WI38 (cell line): Measurements from ENCODE around the gene TIMM10.

Experiments
- H3K4me3 ChIP-seq: 2 replicates; pipeline ENCODE4 v1.5.1; 2011; ENCODE audit warnings: low read depth, mild to moderate bottlenecking, control low read depth, low read length
- TF ChIP-seq, protein P1 (sequence below): IDR thresholded peaks from 2 replicates; pipeline ENCODE4 v1.5.1; 2012; ENCODE audit warnings: low read depth, mild to moderate bottlenecking, control low read depth, low read length

TIMM10 gene

GRCh38 chr11:57490456-57491248 is 39.9 kb downstream of the TIMM10 start:
- no peak overlapping the region for H3K4me3 ChIP-seq
- TF ChIP-seq, protein P1, sequence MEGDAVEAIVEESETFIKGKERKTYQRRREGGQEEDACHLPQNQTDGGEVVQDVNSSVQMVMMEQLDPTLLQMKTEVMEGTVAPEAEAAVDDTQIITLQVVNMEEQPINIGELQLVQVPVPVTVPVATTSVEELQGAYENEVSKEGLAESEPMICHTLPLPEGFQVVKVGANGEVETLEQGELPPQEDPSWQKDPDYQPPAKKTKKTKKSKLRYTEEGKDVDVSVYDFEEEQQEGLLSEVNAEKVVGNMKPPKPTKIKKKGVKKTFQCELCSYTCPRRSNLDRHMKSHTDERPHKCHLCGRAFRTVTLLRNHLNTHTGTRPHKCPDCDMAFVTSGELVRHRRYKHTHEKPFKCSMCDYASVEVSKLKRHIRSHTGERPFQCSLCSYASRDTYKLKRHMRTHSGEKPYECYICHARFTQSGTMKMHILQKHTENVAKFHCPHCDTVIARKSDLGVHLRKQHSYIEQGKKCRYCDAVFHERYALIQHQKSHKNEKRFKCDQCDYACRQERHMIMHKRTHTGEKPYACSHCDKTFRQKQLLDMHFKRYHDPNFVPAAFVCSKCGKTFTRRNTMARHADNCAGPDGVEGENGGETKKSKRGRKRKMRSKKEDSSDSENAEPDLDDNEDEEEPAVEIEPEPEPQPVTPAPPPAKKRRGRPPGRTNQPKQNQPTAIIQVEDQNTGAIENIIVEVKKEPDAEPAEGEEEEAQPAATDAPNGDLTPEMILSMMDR = no peak

DNA sequence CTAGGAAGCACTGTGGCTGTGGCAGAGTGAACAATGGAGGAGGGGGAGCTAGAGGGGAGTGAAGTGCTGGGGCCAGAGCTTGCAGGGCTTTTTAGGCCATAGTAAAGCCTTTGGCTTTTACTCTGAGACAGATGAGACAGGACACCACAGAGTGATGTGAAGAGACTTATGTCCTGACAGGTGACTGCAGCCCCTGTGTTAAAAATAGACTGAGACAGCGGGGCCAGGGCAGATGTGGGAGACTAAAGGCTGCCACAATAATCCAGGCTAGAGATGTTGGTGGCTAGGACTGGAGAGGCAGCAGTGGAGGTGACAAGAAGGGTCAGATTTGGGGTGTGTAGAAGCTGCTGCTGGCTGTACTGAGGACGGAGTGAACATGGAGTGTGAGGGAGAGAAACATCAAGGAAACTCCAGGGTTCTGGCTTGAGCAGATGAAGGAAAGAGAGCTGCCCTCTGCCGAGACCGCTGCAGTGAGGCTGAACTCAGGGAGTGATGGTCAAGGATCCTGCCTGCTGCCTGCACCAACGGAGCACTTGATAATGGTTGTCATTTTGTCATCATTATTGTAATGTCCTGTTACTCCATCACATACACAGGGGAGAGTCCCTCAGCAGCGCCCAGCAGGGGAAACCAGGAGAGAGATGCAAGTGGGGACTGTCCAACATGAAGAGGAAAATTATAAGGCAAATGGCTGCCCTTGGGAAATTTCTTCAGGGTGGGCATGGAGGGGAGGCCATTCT is 42.5 kb downstream of the TIMM10 start:
- TF ChIP-seq, protein P1 = no peak
- H3K4me3 ChIP-seq = no peak overlapping the region

DNA sequence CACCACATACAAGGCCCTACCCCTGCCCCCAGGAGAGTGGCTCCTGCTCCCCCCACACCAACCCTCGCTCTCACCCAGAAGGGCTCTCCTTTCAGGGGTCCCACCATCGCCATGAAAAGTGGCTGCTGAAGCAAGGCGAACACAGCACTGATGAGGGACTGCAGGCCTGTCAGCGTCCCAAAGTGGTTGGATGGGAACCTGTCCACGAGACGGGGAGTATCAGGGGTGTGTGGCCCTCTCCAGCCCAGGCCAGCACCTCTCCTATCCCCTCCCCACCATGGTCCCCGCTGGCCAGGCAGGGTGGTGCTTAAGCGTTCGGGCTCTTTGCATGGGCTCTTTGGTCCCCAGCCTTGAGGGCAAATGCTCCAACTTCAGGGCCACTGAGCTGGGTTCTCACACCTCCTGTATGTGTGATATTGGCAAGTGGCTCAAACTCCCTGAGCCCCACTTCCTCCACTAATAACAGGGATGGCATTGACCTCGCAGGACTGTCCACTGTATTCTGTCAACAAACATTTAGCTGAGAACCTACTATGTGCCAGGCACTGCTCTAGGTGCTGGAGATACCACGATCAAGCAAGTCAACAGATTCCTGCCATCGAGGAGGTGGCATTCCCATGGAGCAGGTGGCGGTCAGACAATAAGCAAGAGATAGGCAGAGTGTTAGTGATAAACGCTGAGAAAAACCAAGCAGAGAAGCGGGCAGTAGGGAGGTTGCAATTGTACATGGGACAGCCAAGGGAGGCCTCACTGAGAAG is 43.4 kb downstream of the TIMM10 start:
- TF ChIP-seq, protein P1 = no peak
- no peak overlapping the region for H3K4me3 ChIP-seq

DNA sequence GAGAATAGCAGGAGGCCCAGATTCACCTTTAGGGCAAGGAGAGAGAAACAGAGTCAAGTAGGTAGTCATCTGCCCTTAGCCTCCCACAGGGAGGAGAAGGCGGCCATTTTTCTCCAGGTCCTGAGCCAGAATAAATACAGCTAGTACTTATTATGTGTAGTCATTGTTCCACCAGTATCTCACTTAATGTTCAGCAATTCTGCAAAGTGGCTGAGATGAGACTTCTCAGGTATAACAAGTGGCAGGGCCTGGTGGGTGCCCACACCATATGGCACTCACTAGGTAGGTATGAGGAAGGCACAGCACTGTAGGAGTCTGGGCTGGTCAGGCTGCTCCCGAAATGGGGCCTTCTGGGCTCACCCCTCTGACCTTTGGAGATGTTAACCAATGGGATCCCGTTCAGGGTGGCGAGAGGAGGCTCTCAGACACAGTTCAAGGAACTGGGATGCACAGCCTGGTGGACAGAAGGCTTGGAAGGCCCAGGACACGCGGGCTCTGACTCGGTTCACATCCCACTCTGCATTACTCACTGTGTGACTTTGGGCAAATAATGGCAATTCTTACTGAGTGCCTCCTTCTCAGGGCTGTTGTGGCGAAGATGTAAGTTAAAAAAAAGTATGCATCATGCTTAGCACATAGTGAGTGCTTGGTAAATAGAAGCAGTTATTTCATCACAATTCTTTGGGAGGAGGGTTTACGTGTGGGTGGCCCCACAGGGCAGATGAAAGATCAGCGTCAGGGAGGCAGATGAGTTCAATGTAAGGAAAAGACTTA is 45.1 kb downstream of the TIMM10 start:
- H3K4me3 ChIP-seq = no peak overlapping the region
- TF ChIP-seq, protein P1 = no peak

- H3K4me3 ChIP-seq = no peak overlapping the region
- TF ChIP-seq, protein P1 = no peak
Observed at GRCh38 chr11:57484141-57484710, 46.3 kb downstream of the TIMM10 start.

DNA sequence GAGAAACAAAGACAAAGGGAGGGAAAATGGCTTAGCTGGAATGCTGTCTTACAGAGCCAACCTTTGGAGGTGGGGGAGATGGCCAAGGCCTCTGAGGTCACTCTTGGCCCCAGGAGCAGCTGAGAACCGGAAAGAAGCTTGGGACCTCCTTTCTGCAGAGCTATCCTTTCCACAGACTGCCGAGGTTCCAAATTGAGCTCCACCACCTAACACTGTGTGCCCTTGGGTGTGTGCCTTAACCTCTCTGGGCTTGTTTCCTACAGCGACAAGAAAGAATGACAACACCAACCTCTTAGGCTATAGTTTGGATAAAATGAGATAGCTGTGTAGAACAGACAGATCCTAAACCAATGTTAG is 47.0 kb downstream of the TIMM10 start:
- H3K4me3 ChIP-seq = no peak overlapping the region

More for the DNA sequence above, 47.0 kb downstream of the TIMM10 start:
- TF ChIP-seq, protein P1 = no peak
